SU-DHL-6 (cell line): ENCODE measurements around the gene MEF2D.

Source experiments
- H2AFZ ChIP-seq: fragments of 200-600 bp; sonication (generic); 2 replicates; pipeline ENCODE4 v1.6.1; 2014; ENCODE audit warnings: low read depth, mild to moderate bottlenecking, moderate library complexity, mixed read lengths, antibody characterized with exemption, low read length; ENCODE audit not compliant: severe bottlenecking
- H3F3A ChIP-seq: fragments of 200-600 bp; shearing (Covaris generic); 2 replicates; pipeline ENCODE4 v1.6.0; 2016; ENCODE audit warnings: antibody characterized with exemption, mild to moderate bottlenecking; ENCODE audit not compliant: insufficient read depth
- H3K27ac ChIP-seq: fragments of 200-600 bp; sonication (generic); 2 replicates; pipeline ENCODE4 v1.5.1; 2016; ENCODE audit warnings: low read depth, mild to moderate bottlenecking, low read length, moderate library complexity, mixed read lengths
- H3K27me3 ChIP-seq: fragments of 200-600 bp; sonication (generic), shearing (Covaris generic); 2 replicates; pipeline ENCODE4 v1.6.0; 2014; ENCODE audit warnings: mild to moderate bottlenecking, low read length
- H3K36me3 ChIP-seq: fragments of 200-600 bp; sonication (generic); 2 replicates; pipeline ENCODE4 v1.6.1; 2014; ENCODE audit warnings: mild to moderate bottlenecking, low read length, mixed read lengths
- H3K4me2 ChIP-seq: fragments of 300-600, 200-600 bp; shearing (Covaris generic), sonication (generic); 2 replicates; pipeline ENCODE4 v1.6.0; 2014; ENCODE audit warnings: low read length, low read depth, mild to moderate bottlenecking; ENCODE audit not compliant: poor library complexity, severe bottlenecking
- H3K4me3 ChIP-seq: fragments of 200-600 bp; sonication (generic); 2 replicates; pipeline ENCODE4 v1.5.1; 2014; ENCODE audit warnings: antibody characterized with exemption, low read length, mild to moderate bottlenecking, mixed read lengths; ENCODE audit not compliant: insufficient read depth, poor library complexity, severe bottlenecking
- H3K79me2 ChIP-seq: fragments of 200-600 bp; sonication (generic); 2 replicates; pipeline ENCODE4 v1.6.1; 2014; ENCODE audit warnings: mild to moderate bottlenecking, low read length, moderate library complexity; ENCODE audit not compliant: insufficient read depth
- H3K9ac ChIP-seq: fragments of 200-600 bp; sonication (generic); 2 replicates; pipeline ENCODE4 v1.7.0; 2014; ENCODE audit warnings: mild to moderate bottlenecking, low read length
- H3K9me2 ChIP-seq: fragments of 200-600 bp; sonication (generic); replicated peaks from 2 replicates; pipeline ENCODE4 v1.6.1; 2014; ENCODE audit warnings: low read length; ENCODE audit not compliant: insufficient read depth
- H3K9me3 ChIP-seq: fragments of 200-600 bp; sonication (generic); 2 replicates; pipeline ENCODE4 v1.6.1; 2014; ENCODE audit warnings: low read length, mixed read lengths; ENCODE audit not compliant: insufficient read depth
- H4K20me1 ChIP-seq: fragments of 200-600 bp; sonication (generic); 2 replicates; pipeline ENCODE4 v1.6.1; 2014; ENCODE audit warnings: low read depth, mild to moderate bottlenecking, antibody characterized with exemption, low read length, moderate library complexity, mixed read lengths
- EZH2phosphoT487 ChIP-seq: fragments of 200-600 bp; sonication (generic), shearing (Covaris generic); conservative IDR thresholded peaks from 2 replicates; pipeline ENCODE4 v1.6.1; 2018; ENCODE audit warnings: mild to moderate bottlenecking, antibody characterized with exemption, low read length, moderate library complexity, mixed read lengths
- TF ChIP-seq, protein P1 (sequence below): fragments of 200-600 bp; sonication (generic); IDR thresholded peaks from one replicate; pipeline ENCODE4 v1.5.1; 2017; ENCODE audit warnings: antibody characterized with exemption, mild to moderate bottlenecking, low read length, moderate library complexity; ENCODE audit not compliant: insufficient read depth, poor library complexity, severe bottlenecking

MEF2D gene

DNA sequence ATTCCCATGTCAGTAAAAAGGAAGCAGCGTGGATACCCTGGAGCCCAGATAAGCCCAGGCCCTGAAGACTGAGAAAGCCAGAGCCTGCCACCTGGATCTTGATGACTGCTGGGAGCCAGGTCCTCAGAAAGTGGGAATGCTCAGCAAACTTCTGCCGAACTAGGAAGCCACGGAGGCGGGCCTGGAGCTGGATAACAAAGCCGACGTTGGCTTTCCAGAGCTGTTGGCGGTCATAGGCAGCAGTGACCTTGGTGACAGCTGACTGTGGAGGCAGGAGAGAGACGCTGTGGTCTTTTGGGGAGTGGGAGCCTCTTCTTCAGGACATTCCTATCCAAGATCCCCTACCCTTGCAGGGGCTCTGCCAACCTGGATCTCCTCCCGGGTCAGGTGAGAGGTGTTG lies 47.4 kb upstream of the MEF2D start:
- Histone ChIP-seq H3K4me3 (no peak overlapping the region), H3K27me3 (no peaks in the 10 kb centered on the region), H4K20me1 (no peaks in the 10 kb centered on the region), H3K9ac (no peak overlapping the region), H3F3A (no peaks in the 10 kb centered on the region), H2AFZ (no peak overlapping the region), H3K4me2 (no peak overlapping the region), H3K27ac (no peak overlapping the region), H3K9me2 (no peaks in the 10 kb centered on the region), H3K79me2 (no peaks in the 10 kb centered on the region), H3K36me3 (no peaks in the 10 kb centered on the region), H3K9me3 (no peaks in the 10 kb centered on the region)
- no peak for TF ChIP-seq EZH2phosphoT487
- TF ChIP-seq, protein P1, sequence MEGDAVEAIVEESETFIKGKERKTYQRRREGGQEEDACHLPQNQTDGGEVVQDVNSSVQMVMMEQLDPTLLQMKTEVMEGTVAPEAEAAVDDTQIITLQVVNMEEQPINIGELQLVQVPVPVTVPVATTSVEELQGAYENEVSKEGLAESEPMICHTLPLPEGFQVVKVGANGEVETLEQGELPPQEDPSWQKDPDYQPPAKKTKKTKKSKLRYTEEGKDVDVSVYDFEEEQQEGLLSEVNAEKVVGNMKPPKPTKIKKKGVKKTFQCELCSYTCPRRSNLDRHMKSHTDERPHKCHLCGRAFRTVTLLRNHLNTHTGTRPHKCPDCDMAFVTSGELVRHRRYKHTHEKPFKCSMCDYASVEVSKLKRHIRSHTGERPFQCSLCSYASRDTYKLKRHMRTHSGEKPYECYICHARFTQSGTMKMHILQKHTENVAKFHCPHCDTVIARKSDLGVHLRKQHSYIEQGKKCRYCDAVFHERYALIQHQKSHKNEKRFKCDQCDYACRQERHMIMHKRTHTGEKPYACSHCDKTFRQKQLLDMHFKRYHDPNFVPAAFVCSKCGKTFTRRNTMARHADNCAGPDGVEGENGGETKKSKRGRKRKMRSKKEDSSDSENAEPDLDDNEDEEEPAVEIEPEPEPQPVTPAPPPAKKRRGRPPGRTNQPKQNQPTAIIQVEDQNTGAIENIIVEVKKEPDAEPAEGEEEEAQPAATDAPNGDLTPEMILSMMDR: no peak

- TF ChIP-seq EZH2phosphoT487: no peak
- TF ChIP-seq, protein P1: no peak
- Histone ChIP-seq H3K4me3 (no peak overlapping the region), H3K27ac (no peak overlapping the region), H3K9me2 (no peaks in the 10 kb centered on the region), H3K36me3 (no peaks in the 10 kb centered on the region), H3K27me3 (no peaks in the 10 kb centered on the region), H3K4me2 (no peak overlapping the region), H3K79me2 (no peaks in the 10 kb centered on the region), H3K9ac (no peak overlapping the region), H2AFZ (no peak overlapping the region), H3K9me3 (no peaks in the 10 kb centered on the region), H3F3A (no peaks in the 10 kb centered on the region), H4K20me1 (no peaks in the 10 kb centered on the region)
Observed at GRCh38 chr1:156547434-156547833, 46.9 kb upstream of the MEF2D start.

GRCh38 chr1:156546267-156546666 lies 45.7 kb upstream of the MEF2D start:
- no peaks in the 10 kb centered on the region for H3K27me3 ChIP-seq
- no peaks in the 10 kb centered on the region for H3K9me2 ChIP-seq
- no peak overlapping the region for H2AFZ ChIP-seq
- H3K4me2 ChIP-seq: no peak overlapping the region
- TF ChIP-seq, protein P1: no peak
- TF ChIP-seq EZH2phosphoT487: no peak
- no peaks in the 10 kb centered on the region for H4K20me1 ChIP-seq
- no peak overlapping the region for H3K9ac ChIP-seq
- H3K79me2 ChIP-seq: no peaks in the 10 kb centered on the region
- no peaks in the 10 kb centered on the region for H3K9me3 ChIP-seq
- H3K4me3 ChIP-seq: no peak overlapping the region
- no peaks in the 10 kb centered on the region for H3F3A ChIP-seq
- no peaks in the 10 kb centered on the region for H3K36me3 ChIP-seq
- H3K27ac ChIP-seq: no peak overlapping the region
